CD4-positive, alpha-beta T cell treated with Interleukin-17A for 1 hour (primary cell): Measurements from ENCODE around the gene NFKBIE.
"Not testable (repeated sequence)": the region's sequence is repeated elsewhere in the genome, so short reads cannot be mapped to it uniquely, and the experiment has no call there.

ENCODE experiments used
- DNase-seq: peaks from one replicate; pipeline ENCODE4 v3.0.0-alpha.2; 2020

The NFKBIE gene, protein sequence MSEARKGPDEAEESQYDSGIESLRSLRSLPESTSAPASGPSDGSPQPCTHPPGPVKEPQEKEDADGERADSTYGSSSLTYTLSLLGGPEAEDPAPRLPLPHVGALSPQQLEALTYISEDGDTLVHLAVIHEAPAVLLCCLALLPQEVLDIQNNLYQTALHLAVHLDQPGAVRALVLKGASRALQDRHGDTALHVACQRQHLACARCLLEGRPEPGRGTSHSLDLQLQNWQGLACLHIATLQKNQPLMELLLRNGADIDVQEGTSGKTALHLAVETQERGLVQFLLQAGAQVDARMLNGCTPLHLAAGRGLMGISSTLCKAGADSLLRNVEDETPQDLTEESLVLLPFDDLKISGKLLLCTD

DNA sequence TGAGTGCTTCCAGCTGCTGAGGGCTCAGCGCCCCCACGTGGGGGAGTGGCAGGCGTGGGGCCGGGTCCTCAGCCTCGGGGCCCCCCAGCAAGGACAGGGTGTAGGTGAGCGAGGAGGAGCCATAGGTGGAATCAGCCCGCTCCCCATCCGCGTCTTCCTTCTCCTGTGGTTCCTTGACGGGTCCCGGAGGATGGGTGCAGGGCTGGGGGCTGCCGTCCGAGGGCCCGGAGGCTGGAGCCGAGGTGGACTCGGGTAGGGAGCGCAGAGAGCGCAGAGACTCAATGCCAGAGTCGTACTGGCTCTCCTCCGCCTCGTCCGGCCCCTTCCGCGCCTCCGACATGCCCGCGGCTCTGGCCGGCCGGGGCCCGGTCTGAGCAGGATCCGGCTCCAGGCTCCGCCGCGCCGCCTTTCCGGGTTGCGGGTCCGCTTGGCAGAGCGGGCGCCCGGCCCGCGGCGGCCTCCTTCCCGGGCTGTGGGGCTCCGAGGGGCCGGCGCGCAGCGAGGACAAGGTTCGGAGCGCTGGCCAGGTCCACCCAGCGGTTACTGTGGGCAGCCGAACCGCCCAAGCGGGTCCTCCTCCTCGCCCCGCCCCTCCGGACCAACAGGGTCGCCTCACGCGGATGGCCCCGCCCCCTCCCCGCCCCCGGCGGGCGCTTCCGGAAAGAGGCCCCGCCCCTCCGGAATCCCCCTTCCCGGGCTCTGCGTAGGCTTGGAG lies at the start of gene NFKBIE:
Gene NFKBIE (minus strand): TSS at position 545 of the 715 bp plus-strand sequence. CDS start 205 bp downstream, at position 340.
- peak; percentile 96 for DNase-seq

- not testable (repeated sequence) for DNase-seq
Observed at GRCh38 chr6:44314657-44315056, 49.3 kb upstream of the NFKBIE start.

- peak; percentile 94 for DNase-seq
Observed at GRCh38 chr6:44312901-44313788, 47.8 kb upstream of the NFKBIE start, which contains the start of gene AARS2. TSS of gene AARS2 (minus strand) at chr6:44313347. CDS start at chr6:44313323, 24 bp downstream.

- no peak for DNase-seq
Observed at GRCh38 chr6:44311767-44312166, 46.4 kb upstream of the NFKBIE start.

- DNase-seq: no peak
Observed at GRCh38 chr6:44311304-44311703, 46.0 kb upstream of the NFKBIE start.

DNA sequence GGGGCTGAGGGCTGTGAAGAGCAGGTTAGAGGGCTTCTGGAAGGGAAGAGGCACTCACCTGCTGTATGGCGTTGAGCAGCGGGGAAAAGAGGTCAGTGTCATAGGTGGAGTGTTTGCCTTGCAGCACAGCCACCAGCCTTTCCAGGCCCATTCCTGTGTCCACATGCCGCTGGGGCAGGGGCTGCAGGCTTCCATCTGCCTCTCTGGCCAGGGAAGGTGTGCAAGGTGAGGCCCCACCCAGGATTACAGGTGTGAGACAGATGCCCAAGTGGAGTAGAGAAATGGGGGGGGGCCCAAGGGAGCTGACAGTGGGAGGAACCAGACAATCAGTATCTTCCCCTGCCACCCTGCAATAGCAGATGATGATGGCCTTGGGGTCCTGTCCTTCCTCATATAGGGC lies 44.9 kb upstream of the NFKBIE start:
- DNase-seq: no peak

GRCh38 chr6:44309631-44310030 lies 44.3 kb upstream of the NFKBIE start:
- DNase-seq: no peak

DNA sequence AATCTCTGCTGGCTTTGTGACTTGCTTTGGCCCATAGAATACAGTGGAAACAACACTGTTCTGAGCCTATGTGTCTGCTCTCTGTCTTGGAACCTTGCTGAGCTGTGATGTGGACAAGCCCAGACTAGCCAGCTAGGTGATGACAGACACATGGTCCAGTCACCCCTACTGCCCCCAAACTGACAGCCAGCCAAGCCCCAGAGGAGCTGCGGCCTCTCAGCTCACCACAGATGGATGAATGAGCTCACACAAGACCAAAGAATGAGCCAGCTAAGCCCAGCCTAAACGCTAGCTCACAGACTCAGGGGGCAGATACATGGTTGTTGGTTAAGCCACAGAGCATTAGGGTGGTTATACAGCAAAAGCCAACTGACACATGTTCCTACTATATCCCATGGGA lies 43.7 kb upstream of the NFKBIE start:
- no peak for DNase-seq

GRCh38 chr6:44307217-44307616 lies 41.9 kb upstream of the NFKBIE start:
- no peak for DNase-seq

DNA sequence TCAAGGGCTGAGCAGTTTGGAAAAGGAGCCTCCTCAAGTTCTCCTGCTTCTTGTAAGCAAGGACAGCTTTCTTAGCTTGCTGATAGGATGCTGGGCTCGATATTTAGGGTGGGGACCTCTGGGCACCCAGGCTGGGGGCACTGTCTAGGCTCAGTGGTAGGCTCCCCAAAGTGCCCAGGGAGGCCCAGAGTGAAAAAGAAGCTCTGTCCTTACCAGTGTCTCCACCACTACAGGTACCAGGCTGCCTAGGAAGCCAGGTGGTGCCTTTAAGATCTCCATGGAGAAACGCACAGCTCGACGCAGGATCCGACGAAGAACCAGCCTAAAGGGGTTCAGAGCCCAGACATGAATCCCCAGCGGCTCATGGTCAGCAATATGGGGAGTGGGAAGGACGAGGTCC lies 41.4 kb upstream of the NFKBIE start:
- no peak for DNase-seq

GRCh38 chr6:44305200-44305725 lies 39.9 kb upstream of the NFKBIE start:
- DNase-seq: no peak

- DNase-seq: peak; percentile 44
Observed at GRCh38 chr6:44304282-44305199, 39.2 kb upstream of the NFKBIE start.

DNA sequence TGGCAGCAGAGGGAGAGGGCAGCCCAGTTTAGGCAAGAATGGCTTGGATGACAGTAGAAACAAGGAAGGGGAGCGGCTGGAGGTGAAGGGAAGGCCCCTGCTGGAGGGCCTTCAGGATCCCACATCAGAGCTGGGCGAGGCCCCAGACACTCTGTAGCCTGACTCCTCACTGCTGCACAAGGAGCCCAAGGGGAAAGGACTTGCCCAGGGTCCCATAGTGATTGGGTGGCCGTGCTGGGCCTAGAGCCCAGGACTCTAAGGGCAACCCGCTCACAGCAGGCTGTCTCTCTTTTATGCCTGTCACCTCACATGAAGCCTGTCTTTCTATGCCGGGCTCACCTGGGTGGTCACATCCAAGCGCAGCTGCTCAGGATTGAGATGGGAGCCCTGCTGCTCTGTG lies 38.5 kb upstream of the NFKBIE start:
- no peak for DNase-seq

DNA sequence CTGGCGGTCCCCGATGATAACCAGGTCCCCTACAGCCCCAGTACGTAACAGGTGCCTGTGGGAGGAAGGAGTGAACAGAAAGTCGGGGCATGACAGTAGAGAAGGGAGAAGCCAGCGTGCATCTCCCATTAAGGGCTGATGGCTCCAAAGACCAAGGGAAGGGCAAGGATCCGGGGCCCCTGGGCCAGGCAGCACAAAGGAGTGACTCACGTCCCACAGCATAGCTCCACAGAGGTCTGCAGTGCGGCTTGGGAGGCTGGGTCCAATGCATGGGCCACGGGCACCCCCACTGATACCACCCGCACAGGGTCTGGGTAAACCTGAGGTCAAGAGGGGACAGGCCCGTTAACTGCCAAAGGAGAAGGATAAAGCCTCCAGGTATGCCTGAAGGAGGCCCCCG lies 37.5 kb upstream of the NFKBIE start:
- no peak for DNase-seq

DNA sequence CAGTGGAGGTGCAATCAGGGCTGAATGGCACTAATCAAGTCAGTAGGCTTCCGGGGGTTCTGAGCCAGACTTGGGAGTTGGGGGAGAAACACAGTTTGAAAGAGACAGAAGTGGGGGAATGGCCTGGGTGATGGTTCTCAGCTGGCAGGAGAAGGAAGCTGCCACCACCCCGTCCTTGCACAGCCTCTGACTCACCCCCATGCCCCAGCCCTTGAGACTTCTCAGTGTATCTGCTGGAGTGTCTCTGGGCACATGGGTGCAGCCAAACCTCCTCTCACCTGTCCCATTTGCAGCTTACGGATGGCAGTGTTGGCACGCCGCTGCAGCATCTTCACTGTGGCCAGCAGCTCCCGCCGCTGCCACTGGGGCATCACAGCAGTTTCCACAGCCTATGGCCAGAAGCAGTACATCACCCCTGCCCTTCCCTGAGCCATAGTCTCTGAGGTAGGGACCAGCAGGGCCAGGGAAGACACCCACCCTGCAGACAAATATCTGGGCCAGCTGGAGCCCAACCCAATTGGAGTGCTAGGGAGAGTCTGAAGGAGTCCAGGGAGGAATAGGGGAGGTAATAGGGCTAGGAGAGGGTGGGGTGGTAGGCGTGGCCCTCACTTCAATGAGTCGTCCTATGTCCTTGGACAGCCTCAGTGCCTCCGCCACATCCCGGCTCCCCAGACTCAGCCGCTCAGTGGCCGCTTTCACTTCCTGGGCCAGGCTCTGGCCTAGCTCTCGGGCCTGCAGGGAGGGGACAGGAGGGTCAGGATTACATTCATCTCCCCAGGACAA lies 36.6 kb upstream of the NFKBIE start:
- no peak for DNase-seq

DNA sequence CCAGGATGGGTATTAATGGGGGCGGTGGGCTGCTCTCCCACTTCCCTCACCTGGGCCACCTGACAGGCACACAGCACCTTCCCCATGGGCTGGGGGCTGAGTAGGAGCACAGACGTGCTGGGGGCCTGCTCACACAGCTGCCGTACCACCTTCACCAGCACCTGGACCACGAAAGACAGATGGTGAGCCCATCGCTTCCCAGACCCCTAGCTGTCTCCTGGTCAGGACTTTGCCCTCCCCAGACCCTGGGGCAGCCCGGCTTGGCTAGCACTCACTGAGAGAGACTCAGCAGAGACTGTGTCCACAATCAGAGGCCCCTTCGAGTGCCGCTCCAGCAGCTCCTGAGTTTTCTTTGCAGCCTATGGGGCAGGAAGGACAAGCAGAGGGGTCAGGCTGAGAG lies 35.8 kb upstream of the NFKBIE start:
- DNase-seq: no peak

DNA sequence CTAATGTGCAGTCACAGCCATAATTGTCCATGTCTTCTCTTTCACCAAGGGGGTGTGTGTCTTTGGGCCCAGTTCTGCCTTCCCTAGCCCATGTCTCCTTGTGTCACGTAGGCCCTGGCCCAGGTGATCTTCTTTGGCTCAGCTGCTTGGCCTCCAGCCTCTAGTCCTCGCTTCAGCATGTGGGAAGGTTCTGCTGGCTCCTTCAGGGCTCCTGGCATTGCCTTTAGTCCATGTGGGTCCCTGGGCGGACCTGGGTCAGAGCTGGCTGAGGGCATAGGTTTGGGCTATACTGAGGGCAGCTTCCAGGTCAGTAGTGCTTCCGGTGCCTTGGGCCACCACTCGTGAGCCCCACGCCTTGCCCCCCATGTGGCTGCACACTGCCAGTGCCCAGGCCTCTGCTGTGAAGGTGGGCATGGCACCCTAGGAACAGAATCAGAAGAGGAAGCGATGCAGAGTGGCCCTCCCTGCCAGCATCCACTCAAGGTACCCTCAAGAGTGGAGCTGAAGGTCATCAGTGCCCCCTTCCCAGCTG lies 35.0 kb upstream of the NFKBIE start:
- DNase-seq: no peak

GRCh38 chr6:44298864-44299263 lies 33.5 kb upstream of the NFKBIE start:
- no peak for DNase-seq

DNA sequence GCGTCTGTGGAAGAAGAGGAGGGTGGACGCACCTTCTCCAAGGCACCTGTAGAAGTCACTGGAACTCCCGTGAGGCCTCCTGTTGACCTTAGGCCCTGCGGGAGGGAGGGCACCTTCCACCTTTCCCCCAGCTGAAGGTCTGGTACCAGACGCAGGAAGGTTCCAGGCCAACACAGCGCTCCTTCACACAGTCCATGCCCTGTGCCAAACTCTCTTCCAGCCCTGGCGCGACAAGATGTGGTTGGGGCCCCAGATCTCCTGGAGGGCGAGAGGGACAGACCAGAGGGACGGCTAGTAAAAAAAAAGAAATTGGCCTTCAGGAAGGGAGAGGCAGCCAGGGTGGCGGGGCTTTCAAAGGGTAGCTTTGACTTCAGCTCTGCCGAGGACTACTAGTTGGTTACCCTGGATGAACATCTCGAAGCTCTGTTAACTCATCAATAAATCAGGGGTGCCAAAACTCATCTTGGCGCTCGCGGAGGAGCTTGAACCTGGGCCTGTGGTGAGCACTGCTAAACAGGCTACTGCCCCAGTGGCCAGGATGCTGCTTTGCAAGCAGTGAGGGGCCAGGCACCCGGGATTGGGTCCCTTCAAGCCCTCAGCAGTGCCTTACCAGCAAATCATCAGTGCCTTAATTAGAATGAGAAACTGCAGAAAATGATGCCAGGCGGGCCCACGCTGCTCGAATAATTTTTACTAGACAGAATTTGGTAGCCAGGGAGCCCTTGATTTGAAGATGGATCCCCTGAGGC lies 32.9 kb upstream of the NFKBIE start:
- no peak for DNase-seq
